Psoas muscle (tissue), 8 donors: ENCODE data around the gene VGLL4. TPM values are rescaled to one million over a fixed set of nuclear protein-coding genes. Genes with fewer than 3 reads are reported as not detected.

Source experiments
- ATAC-seq, 4 donors: fragments of 200-7000 bp; cut with Tn5 transposase; one replicate each; pipeline ENCODE4 v1.9.1; 2020; ENCODE audit warnings: moderate library complexity in 3 of 4, mild to moderate bottlenecking in 2 of 4
- DNase-seq, 2 donors: peaks; one replicate each; pipeline ENCODE4 v3.0.0-alpha.2; 2020
- H3K27ac ChIP-seq: fragments of 200-600 bp; one replicate; pipeline ENCODE4 v1.8.0; 2022
- H3K27me3 ChIP-seq, 3 donors: fragments of 200-600 bp in 1 of 3; one replicate each; pipeline versions ENCODE4 v1.6.1 to v1.8.0; 2013 to 2022; ENCODE audit warnings: low read length in 2 of 3, mild to moderate bottlenecking in 2 of 3, moderate library complexity in 1 of 3; ENCODE audit not compliant: insufficient read depth in 3 of 3
- H3K36me3 ChIP-seq, 2 donors: fragments of 200-600 bp in 1 of 2; one replicate each; pipeline versions ENCODE4 v1.6.1 to v1.8.0; 2013 to 2022; ENCODE audit warnings: low read depth in 1 of 2, mild to moderate bottlenecking in 1 of 2, moderate library complexity in 1 of 2; ENCODE audit not compliant: insufficient read depth in 1 of 2
- H3K4me1 ChIP-seq: fragments of 200-600 bp; one replicate; pipeline ENCODE4 v1.8.0; 2022
- H3K4me3 ChIP-seq: fragments of 200-600 bp; one replicate; pipeline ENCODE4 v1.8.0; 2022; ENCODE audit warnings: mild to moderate bottlenecking
- H3K9me3 ChIP-seq: fragments of 200-600 bp; one replicate; pipeline ENCODE4 v1.8.0; 2022
- CTCF ChIP-seq: fragments of 200-600 bp; IDR thresholded peaks from one replicate; pipeline ENCODE4 v1.8.0; 2022; ENCODE audit warnings: antibody characterized with exemption
- WGBS, 3 donors: extraction: QIAGEN DNeasy Blood & Tissue Kit; methylation state at CpG; one replicate each; pipeline versions ENCODE4 v1.1.6 to v1.1.7; 2013; 5-methylcytosine and 5-hydroxymethylcytosine counted together
- intact Hi-C, 2 donors: fragments of 100-400 bp; cut with DNase I; formaldehyde crosslinking; loops; one replicate each; pipeline versions ENCODE4 v1.11.0 to v1.14.2; 2022
- polyA plus RNA-seq, 3 donors: library from polyadenylated mRNA; stranded (reverse); fragments of 200-250 nt; gene quantifications; one replicate each; pipeline ENCODE4 v1.2.3, GENCODE V29; 2013
- total RNA-seq, 4 donors: library from RNA; stranded (reverse); fragmentation: NEBNext Ultra II Directional in 2 of 4; extraction: Animal tissue kit (Norgen Biotek cat#: 25700) in 2 of 4; gene quantifications; one replicate each; pipeline versions ENCODE4 v1.2.1 to v1.2.4, GENCODE V29; 2021 to 2023
- donor health status: healthy with polysubstance abuse.
- donor health status: DM: no; HTN: no; CAD: no; lungs with moderate emphysema.
- donor health status: Bipolar disorder and iron deficiency.
- donor health status: healthy.
- donor health status: DM: yes; HTN: yes; CAD: no.
- donor health status: DM: no; HTN: no; CAD: no.
- donor health status: DM: no; HTN: no; CAD: no.
- donor health status: DM: yes; HTN: yes; CAD: no.

The VGLL4 gene
- total and polyA plus RNA-seq, 7 donors = 8.0 to 14.8 (median 11.7) TPM

GRCh38 chr3:11536936-11537612 is 106.6 kb downstream of the VGLL4 start:
- H3K4me3 ChIP-seq = no peak overlapping the region
- DNase-seq (no peak), ATAC-seq (no peak)
- no peaks in the 10 kb centered on the region for H3K9me3 ChIP-seq
- H3K27me3 ChIP-seq = no peaks in the 10 kb centered on the region
- no peak for TF ChIP-seq CTCF
- no peak overlapping the region for H3K27ac ChIP-seq
- intact Hi-C loops = no loop called here
- no peaks in the 10 kb centered on the region for H3K36me3 ChIP-seq
- H3K4me1 ChIP-seq = peaks cover 16% of the 10 kb centered on the region
- WGBS, 3 donors = 80 to 88% (median 84%) methylated on average over 12 of the region's 12 CpGs

GRCh38 chr3:11536132-11536935 is 107.4 kb downstream of the VGLL4 start:
- H3K36me3 ChIP-seq = no peaks in the 10 kb centered on the region
- no peak overlapping the region for H3K4me3 ChIP-seq
- ATAC-seq (no peak), DNase-seq (no peak)
- H3K9me3 ChIP-seq = no peaks in the 10 kb centered on the region
- H3K27ac ChIP-seq = no peak overlapping the region
- peaks cover 16% of the 10 kb centered on the region for H3K4me1 ChIP-seq
- intact Hi-C loops = no loop called here
- TF ChIP-seq CTCF = no peak
- 90 to 92% (median 92%) methylated on average over 23 of the region's 23 CpGs for WGBS, 3 donors
- no peaks in the 10 kb centered on the region for H3K27me3 ChIP-seq

GRCh38 chr3:11535243-11535960 is 108.3 kb downstream of the VGLL4 start:
- Histone ChIP-seq H3K4me1 (peaks cover 16% of the 10 kb centered on the region), H3K4me3 (no peak overlapping the region), H3K27ac (no peak overlapping the region), H3K27me3 (no peaks in the 10 kb centered on the region), H3K9me3 (no peaks in the 10 kb centered on the region), H3K36me3 (no peaks in the 10 kb centered on the region)
- no peak for DNase-seq
- no peak for ATAC-seq
- no peak for TF ChIP-seq CTCF
- 96 to 97% (median 97%) methylated on average over 13 of the region's 13 CpGs for whole genome bisulfite sequencing, 3 donors
- intact Hi-C loops = no loop called here

GRCh38 chr3:11534793-11535101 is 109.0 kb downstream of the VGLL4 start:
- WGBS, 3 donors = 91 to 98% (median 97%) methylated on average over 7 of the region's 7 CpGs
- peaks cover 16% of the 10 kb centered on the region for H3K4me1 ChIP-seq
- H3K27me3 ChIP-seq = no peaks in the 10 kb centered on the region
- no peaks in the 10 kb centered on the region for H3K36me3 ChIP-seq
- intact Hi-C loops = no loop called here
- no peaks in the 10 kb centered on the region for H3K9me3 ChIP-seq
- no peak for DNase-seq
- peak in 1 of 4 donors; percentile 20 for ATAC-seq
- no peak overlapping the region for H3K4me3 ChIP-seq
- no peak for TF ChIP-seq CTCF
- H3K27ac ChIP-seq = peak overlapping the region; percentile 68
